ENCODE measurements around the gene KCNAB2. TPM values are rescaled to one million over a fixed set of nuclear protein-coding genes. Genes with fewer than 3 reads are reported as not detected.

Gene KCNAB2
- total and polyA plus RNA-seq, 2 donors (not counting 1 experiment from before 2014, with no cell fraction given) = 90.7 to 143 TPM

- Histone ChIP-seq H3K4me1 (ENCODE audit: control insufficient read depth in 2 of 2, insufficient read depth in 2 of 2, low read length in 2 of 2) (no peaks in the 10 kb centered on the region), H3K27me3 (replicated peaks in 1 of 4; ENCODE audit: control extremely low read depth in 1 of 4, control insufficient read depth in 3 of 4, insufficient read depth in 4 of 4, low read length in 3 of 4) (no peaks in the 10 kb centered on the region), H2AFZ (ENCODE audit: insufficient read depth, low read depth, low read length, poor library complexity, severe bottlenecking) (no peak overlapping the region), H3K36me3 (replicated peaks in 1 of 2; ENCODE audit: control extremely low read depth in 1 of 2, control insufficient read depth in 1 of 2, extremely low read depth in 1 of 2, insufficient read depth in 2 of 2, low read length in 1 of 2) (peaks cover 0 to 15% of the 10 kb centered on the region in 2 experiments), H3K9ac (ENCODE audit: low read length) (no peak overlapping the region), H3K4me3 (ENCODE audit: control extremely low read depth in 1 of 5, extremely low read depth in 1 of 5, insufficient read depth in 1 of 5, low read depth in 2 of 5, low read length in 4 of 5) (no peak overlapping the region), H3K4me2 (replicated peaks; ENCODE audit: low read depth, low read length, poor library complexity, severe bottlenecking) (no peak overlapping the region), H4K20me1 (ENCODE audit: control insufficient read depth, insufficient read depth, low read length, poor library complexity, severe bottlenecking) (peaks cover 56% of the 10 kb centered on the region), H3K27ac (ENCODE audit: low read length in 2 of 2) (no peak overlapping the region), H3K9me3 (ENCODE audit: control extremely low read depth in 1 of 3, control insufficient read depth in 2 of 3, insufficient read depth in 1 of 3, low read length in 2 of 3) (no peaks in the 10 kb centered on the region), H3K79me2 (ENCODE audit: control insufficient read depth, insufficient read depth, low read length) (no peaks in the 10 kb centered on the region)
- TF ChIP-seq EZH2 (IDR thresholded peaks at IDR 0.05; ENCODE audit: borderline replicate concordance, insufficient read depth, low read depth, low read length, poor library complexity, severe bottlenecking) (no peak), CTCF (IDR thresholded peaks at IDR 0.05) (no peak)
- Mint-ChIP-seq H3K27ac (no peak overlapping the region), H3K27me3 (no peaks in the 10 kb centered on the region), H3K9me3 (ENCODE audit: insufficient read depth) (no peaks in the 10 kb centered on the region), H3K4me1 (no peaks in the 10 kb centered on the region), H3K4me3 (no peak overlapping the region)
- POLR2A ChIA-PET = no interaction called here
- ATAC-seq (ENCODE audit: low read depth) = no peak
- no peak for DNase-seq
- intact Hi-C loops (cut with micrococcal nuclease) = no loop called here
- 96% methylated on average over 5 of the region's 6 CpGs for WGBS (ENCODE audit: insufficient coverage)
- CTCF ChIA-PET = no interaction called here
Measured at GRCh38 chr1:6054596-6054995, 8.9 kb downstream of the KCNAB2 start.

GRCh38 chr1:6056572-6056948 lies 10.9 kb downstream of the KCNAB2 start:
- Histone ChIP-seq H3K4me1 (ENCODE audit: control insufficient read depth in 2 of 2, insufficient read depth in 2 of 2, low read length in 2 of 2) (no peaks in the 10 kb centered on the region), H3K79me2 (ENCODE audit: control insufficient read depth, insufficient read depth, low read length) (peaks cover 7% of the 10 kb centered on the region), H3K4me2 (replicated peaks; ENCODE audit: low read depth, low read length, poor library complexity, severe bottlenecking) (no peak overlapping the region), H3K4me3 (ENCODE audit: control extremely low read depth in 1 of 5, extremely low read depth in 1 of 5, insufficient read depth in 1 of 5, low read depth in 2 of 5, low read length in 4 of 5) (no peak overlapping the region), H3K27ac (ENCODE audit: low read length in 2 of 2) (no peak overlapping the region), H3K36me3 (replicated peaks in 1 of 2; ENCODE audit: control extremely low read depth in 1 of 2, control insufficient read depth in 1 of 2, extremely low read depth in 1 of 2, insufficient read depth in 2 of 2, low read length in 1 of 2) (peaks cover 0 to 8% of the 10 kb centered on the region in 2 experiments), H3K9ac (ENCODE audit: low read length) (no peak overlapping the region), H3K27me3 (replicated peaks in 1 of 4; ENCODE audit: control extremely low read depth in 1 of 4, control insufficient read depth in 3 of 4, insufficient read depth in 4 of 4, low read length in 3 of 4) (no peaks in the 10 kb centered on the region), H2AFZ (ENCODE audit: insufficient read depth, low read depth, low read length, poor library complexity, severe bottlenecking) (no peak overlapping the region), H3K9me3 (ENCODE audit: control extremely low read depth in 1 of 3, control insufficient read depth in 2 of 3, insufficient read depth in 1 of 3, low read length in 2 of 3) (no peaks in the 10 kb centered on the region), H4K20me1 (ENCODE audit: control insufficient read depth, insufficient read depth, low read length, poor library complexity, severe bottlenecking) (peaks cover 48% of the 10 kb centered on the region)
- Mint-ChIP-seq H3K4me3 (no peak overlapping the region), H3K4me1 (no peaks in the 10 kb centered on the region), H3K9me3 (ENCODE audit: insufficient read depth) (no peaks in the 10 kb centered on the region), H3K27ac (no peak overlapping the region), H3K27me3 (no peaks in the 10 kb centered on the region)
- intact Hi-C loops (cut with micrococcal nuclease) = no loop called here
- ATAC-seq (ENCODE audit: low read depth) (no peak), DNase-seq (no peak)
- 91% methylated on average over 8 of the region's 8 CpGs for WGBS (ENCODE audit: insufficient coverage)
- no peak for TF ChIP-seq EZH2 (IDR thresholded peaks at IDR 0.05; ENCODE audit: borderline replicate concordance, insufficient read depth, low read depth, low read length, poor library complexity, severe bottlenecking)
- TF ChIP-seq CTCF (IDR thresholded peaks at IDR 0.05) = no peak
- ChIA-PET CTCF (no interaction called here), POLR2A (no interaction called here)
